T47D (cell line): ENCODE measurements around the gene TMEM45B.
A peak's percentile ranks its signal among the peaks of the same experiment; 100 is the strongest.
"Not testable (repeated sequence)": the region's sequence is repeated elsewhere in the genome, so short reads cannot be mapped to it uniquely, and the experiment has no call there.

Experiments used
- DNase-seq, 2 experiments: peaks; one replicate each; pipeline versions ENCODE4 v3.0.0 to v3.0.0-alpha.2; 2011 to 2012; ENCODE audit warnings: low read depth in 1 of 2, low spot score in 1 of 2
- JUND ChIP-seq: IDR thresholded peaks from 2 replicates; pipeline ENCODE4 v1.6.1; 2012; ENCODE audit warnings: low read depth
- in situ Hi-C: cut with HindIII; loops from 2 replicates; pipeline ENCODE4 v1.10.0; 2016; ENCODE audit warnings: low sequenced_read_pairs, low pct_unique_long_range_greater_than_20kb

The TMEM45B gene

DNA sequence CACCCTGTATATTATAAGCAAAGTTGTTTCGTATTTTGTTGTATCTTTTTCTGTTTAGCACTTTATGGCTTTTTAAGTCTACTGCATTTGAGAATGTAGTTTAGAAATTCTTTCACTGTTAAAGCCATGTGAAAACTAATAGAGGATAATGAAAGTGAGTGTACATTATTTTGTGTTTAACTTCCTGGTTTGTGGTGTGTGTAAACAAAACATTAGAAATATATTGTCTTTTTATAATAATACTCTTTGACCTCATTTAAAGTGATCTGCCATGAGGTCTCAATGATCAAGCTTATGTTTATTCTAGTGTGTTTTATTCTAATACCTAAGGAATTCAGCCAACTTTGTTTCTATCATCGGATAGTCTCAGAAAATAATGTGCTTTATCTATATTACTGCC is 27.4 kb upstream of the TMEM45B start:
- no peak for TF ChIP-seq JUND
- DNase-seq = no peak
- in situ Hi-C loops = no loop called here

DNA sequence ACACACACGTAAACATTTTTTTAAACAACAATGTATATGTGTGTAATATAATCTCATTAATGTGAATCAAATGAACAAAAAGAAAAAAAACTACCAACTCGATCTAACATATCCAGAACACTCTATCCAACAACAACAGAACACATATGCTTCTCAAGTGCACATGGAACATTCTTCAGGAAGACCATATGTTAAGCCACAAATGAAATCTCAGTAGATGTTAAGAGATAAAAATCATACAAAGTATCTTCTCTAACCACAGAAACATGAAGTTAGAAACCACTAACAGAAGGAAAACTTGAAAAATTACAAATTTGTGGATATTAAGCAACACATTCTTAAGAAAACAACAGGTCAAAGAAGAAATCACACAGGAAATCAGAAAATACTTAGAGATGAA is 25.5 kb upstream of the TMEM45B start:
- in situ Hi-C loops = no loop called here
- DNase-seq = no peak
- TF ChIP-seq JUND = no peak

DNA sequence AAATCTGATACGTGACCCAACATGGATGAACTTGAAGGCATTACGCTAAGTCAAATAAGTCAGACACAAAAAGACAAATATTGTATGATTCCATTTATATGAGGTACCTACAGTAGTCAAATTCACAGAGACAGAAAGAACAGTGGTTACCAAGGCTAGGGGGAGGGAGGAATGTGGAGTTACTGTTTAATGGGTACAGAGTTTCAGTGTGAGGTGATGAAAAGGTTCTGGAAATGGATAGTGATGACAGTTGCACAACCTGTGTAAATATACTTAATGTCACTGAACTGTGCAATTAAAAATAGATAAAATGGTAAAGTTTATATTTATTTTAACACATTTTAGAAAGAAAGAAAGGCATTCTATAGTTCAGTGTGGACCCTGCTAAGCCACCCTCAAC is 24.1 kb upstream of the TMEM45B start:
- in situ Hi-C loops = no loop called here
- no peak for TF ChIP-seq JUND
- DNase-seq = no peak

DNA sequence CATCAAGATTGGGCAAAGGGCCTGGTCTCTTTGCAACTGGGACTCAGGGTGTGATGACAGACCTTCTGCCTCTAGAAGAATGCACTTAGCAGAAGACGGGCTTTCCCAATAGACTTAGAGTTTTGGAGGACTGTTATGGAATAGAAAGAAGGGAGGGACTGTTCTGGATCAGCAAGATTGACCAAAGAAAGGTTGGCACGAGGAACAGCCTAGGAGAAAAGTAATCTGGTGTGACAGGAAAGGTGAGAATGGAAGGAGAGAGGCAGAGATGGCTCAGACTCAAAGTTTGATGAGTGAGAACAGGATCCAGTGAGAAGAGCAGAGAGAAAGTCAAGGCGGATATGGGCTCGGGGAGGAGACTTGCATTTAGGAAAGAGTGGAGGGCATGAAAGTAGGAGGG is 23.0 kb upstream of the TMEM45B start:
- in situ Hi-C loops = no loop called here
- peak; percentile 37 to 94 for DNase-seq
- no peak for TF ChIP-seq JUND

DNA sequence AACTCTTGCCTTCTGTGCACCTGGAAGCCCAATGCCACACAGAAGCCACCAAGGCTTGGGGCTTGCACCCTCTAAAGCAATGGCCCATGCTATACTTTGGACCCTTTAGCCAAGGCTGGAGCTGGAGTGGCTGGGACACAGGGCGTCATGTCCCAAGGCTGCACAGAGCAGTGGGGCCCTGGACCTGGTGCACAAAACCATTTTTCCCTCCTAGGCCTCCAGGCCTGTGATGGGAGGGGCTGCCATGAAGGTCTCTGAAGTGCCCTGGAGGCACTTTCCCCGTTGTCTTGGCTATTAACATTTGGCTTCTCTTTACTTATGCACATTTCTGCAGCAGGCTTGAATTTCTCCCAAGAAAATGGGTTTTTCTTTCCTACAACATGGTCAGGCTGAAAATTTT is 20.6 kb upstream of the TMEM45B start:
- in situ Hi-C loops = no loop called here
- TF ChIP-seq JUND = no peak
- DNase-seq = no peak

DNA sequence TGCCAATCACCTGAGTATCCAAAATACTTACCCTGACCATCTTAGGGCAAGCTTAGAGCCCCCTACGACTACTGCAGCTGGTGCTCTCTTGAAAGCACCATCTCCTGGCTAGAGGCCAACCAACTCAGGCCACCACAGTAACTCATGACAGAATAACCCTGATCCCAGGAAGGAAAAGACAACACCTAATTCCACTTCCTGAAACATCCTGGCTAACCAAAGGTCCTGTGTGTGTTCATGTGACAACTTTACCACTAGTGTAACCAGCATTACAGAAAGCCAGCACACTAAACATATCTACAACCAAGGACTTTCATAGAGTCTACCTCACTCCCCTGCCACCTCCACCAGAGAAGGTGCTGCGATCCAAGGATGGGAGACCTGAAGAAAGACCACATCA is 17.4 kb upstream of the TMEM45B start:
- in situ Hi-C loops = no loop called here
- DNase-seq = no peak
- TF ChIP-seq JUND = no peak

DNA sequence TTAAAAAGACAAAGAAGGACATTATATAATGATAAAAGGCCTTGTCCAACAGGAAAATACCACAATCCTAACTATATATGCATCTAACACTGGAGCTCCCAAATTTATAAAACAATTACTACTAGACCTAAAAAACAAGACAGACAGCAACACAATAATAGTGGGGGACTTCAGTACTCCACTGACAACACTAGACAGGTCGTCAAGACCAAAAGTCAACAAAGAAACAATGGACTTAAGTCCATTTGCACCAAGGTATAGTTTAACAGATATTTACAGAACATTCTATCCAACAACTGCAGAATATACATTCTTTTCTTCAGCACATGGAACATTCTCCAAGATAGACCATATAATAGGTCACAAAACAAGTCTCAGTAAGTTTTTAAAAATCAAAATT is 15.5 kb upstream of the TMEM45B start:
- in situ Hi-C loops, DNase-seq: not testable (repeated sequence)

DNA sequence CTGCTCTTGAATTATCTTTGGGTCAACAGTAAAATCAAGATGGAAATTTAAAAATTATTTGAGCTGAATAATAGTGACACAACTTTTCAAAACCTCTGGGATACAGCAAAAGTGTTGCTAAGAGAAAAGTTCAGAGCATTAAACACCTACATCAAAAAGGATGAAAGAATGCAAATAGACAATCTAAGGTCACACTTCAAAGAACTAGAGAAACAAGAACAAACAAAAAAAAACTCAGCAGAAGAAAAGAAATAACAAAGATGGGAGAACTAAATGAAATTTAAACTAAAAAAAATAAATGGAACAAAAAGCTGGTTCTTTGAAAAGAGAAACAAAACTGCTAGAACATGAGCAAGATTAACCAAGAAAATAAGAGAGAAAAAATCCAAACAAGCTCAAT is 15.0 kb upstream of the TMEM45B start:
- in situ Hi-C loops = no loop called here
- no peak for DNase-seq
- TF ChIP-seq JUND = no peak

DNA sequence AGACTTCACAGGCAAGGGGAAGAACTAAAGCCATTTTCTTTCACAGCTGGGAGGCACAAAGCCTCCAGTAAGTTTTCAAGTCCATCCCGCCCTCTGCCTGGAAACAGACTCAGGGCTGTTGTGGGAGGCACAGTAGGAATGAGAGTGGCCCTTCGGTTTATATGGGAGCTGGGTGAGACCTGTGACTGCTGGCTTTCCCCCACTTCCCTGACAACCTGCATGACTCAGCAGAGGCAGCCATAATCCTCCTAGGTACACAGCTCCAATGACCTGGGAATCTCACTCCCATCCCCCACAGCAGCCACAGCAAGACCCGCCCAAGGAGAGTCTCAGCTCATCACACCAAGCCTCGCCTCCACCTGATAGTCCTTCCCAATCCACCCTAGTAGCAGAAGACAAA is 12.1 kb upstream of the TMEM45B start:
- no peak for DNase-seq
- in situ Hi-C loops = no loop called here
- TF ChIP-seq JUND = no peak

DNA sequence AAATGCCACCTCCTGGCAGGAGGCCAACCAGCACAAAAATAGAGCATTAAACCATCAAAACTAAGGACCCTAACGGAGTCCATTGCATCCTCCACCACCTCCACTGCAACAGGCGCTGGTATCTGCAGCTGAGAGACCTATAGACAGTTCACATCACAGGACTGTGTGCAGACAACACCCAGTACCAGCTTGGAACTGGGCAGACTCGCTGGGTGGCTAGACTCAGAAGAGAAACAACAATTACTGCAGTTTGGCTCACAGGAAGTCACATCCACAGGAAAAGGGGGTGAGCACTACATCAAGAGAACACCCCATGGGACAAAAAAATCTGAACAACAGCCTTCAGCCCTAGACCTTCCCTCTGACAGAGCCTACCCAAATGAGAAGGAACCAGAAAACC is 11.6 kb upstream of the TMEM45B start:
- in situ Hi-C loops = no loop called here
- no peak for TF ChIP-seq JUND
- peak in 1 of 2 experiments; percentile 53 for DNase-seq

DNA sequence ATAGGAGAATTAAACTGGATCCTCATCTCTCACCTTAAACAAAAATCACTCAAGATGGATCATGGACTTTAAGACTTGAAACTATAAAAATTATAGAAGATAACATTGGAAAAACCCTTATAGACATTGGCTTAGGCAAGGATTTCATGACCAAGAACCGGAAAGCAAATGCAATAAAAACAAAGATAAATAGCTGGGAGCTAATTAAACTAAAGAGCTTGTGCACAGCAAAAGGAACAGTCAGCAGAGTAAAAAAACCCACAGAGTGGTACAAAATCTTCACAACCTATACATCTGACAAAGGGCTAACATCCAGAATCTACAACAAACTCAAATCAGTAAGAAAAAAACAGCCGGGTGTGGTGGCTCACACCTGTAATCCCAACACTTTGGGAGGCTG is 7.4 kb upstream of the TMEM45B start:
- in situ Hi-C loops = not testable (repeated sequence)
- DNase-seq = peak in 1 of 2 experiments; percentile 50
- peak; percentile 88; the same call in 1 of the 2 replicates for TF ChIP-seq JUND

DNA sequence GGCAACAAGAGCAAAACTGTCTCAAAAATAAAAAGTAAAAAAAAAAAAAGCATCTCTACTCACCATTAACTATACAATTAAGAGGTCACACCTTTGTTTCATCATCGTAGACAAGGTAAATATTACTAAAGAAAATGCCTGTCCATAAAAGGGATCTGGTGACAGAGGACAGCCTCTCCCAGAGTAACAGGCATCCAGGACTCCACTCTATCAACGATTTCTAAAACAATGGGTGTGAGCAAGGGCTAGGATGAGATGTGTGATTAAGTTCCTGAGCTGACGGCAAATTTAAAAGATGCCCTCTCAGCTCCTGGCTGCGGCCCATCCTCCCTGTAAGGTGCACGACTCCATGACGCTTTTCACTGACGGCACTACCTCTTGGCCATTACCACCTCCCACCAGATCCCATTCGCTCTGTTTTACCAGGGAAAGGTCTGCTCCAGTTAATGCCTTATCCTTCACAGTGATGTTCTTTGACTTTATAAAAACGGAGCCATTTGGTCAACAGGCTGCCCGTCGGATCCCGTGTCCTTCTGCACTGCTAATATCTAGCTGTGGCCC is 2.3 kb upstream of the TMEM45B start:
- in situ Hi-C loops = no loop called here
- DNase-seq = no peak
- TF ChIP-seq JUND = no peak

DNA sequence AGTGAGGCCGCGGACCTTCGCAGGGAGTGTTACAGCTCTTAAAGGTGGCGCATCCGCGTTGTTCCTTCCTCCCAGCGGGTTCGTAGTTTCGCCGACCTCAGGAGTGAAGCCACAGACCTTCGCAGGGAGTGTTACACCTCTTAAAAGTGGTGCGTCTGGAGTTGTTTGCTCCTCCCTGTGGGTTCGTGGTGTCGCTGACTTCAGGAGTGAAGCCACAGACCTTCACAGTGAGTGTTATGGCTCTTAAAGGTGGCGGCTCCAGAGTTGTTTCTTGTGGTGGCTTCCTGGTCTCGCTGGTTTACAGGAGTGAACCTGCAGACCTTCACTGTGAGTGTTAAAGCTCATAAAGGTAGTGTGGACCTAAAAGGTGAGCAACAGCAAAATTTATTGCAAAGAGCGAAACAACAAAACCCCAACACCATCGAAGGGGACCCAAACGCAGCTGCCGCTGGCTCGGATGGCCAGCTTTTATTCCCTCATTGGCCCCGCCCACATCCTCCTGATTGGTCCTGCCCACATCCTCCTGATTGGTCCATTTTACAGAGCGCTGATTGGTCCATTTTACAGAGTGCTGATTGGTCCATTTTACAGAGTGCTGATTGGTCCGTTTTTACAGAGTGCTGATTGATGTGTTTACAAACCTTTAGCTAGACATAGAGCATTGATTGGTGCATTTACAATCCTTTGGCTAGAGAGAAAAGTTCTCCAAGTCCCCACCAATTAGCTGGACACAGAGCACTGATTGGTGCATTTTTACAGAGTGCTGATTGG is 1.2 kb upstream of the TMEM45B start:
- peak in 1 of 2 experiments; percentile 73 for DNase-seq
- no peak for TF ChIP-seq JUND
- in situ Hi-C loops = no loop called here
